RWPE2 (cell line): Measurements from ENCODE around the gene GRK2.

Experiments
- ATAC-seq: fragments of 200-7000 bp; cut with Tn5 transposase; 3 replicates; pipeline ENCODE4 v1.9.1; 2021; ENCODE audit warnings: low read depth
- DNase-seq: peaks from one replicate; pipeline ENCODE4 v3.0.0-alpha.2; 2020; ENCODE audit warnings: low spot score
- H3K27ac ChIP-seq: fragments of 450-650 bp; 2 replicates; pipeline ENCODE4 v1.5.1; 2017; ENCODE audit warnings: mild to moderate bottlenecking; ENCODE audit not compliant: poor library complexity, severe bottlenecking
- H3K27me3 ChIP-seq: fragments of 250-450 bp; sonication (Bioruptor Pico); 2 replicates; pipeline ENCODE4 v1.5.1; 2021; ENCODE audit warnings: mild to moderate bottlenecking, moderate library complexity; ENCODE audit not compliant: insufficient read depth, poor library complexity, severe bottlenecking
- H3K36me3 ChIP-seq: fragments of 250-450 bp; sonication (Bioruptor Pico); 2 replicates; pipeline ENCODE4 v1.5.1; 2020; ENCODE audit warnings: low read depth, mild to moderate bottlenecking, moderate library complexity
- H3K4me1 ChIP-seq: fragments of 250-450 bp; sonication (Bioruptor Pico); 2 replicates; pipeline ENCODE4 v1.5.1; 2021; ENCODE audit warnings: mild to moderate bottlenecking, moderate library complexity; ENCODE audit not compliant: insufficient read depth, poor library complexity, severe bottlenecking
- H3K4me3 ChIP-seq: fragments of 250-450 bp; sonication (Bioruptor Pico); 2 replicates; pipeline ENCODE4 v1.5.1; 2021; ENCODE audit warnings: mild to moderate bottlenecking, moderate library complexity; ENCODE audit not compliant: severe bottlenecking
- H3K9me3 ChIP-seq: fragments of 250-450 bp; sonication (Bioruptor Pico); 2 replicates; pipeline ENCODE4 v1.5.1; 2021; ENCODE audit warnings: mild to moderate bottlenecking, moderate library complexity; ENCODE audit not compliant: severe bottlenecking
- TF ChIP-seq, protein P1 (sequence below): fragments of 450-650 bp; IDR thresholded peaks from one replicate; pipeline ENCODE4 v1.5.1; 2017; ENCODE audit warnings: mild to moderate bottlenecking, moderate library complexity; ENCODE audit not compliant: poor library complexity, severe bottlenecking

The GRK2 gene

DNA sequence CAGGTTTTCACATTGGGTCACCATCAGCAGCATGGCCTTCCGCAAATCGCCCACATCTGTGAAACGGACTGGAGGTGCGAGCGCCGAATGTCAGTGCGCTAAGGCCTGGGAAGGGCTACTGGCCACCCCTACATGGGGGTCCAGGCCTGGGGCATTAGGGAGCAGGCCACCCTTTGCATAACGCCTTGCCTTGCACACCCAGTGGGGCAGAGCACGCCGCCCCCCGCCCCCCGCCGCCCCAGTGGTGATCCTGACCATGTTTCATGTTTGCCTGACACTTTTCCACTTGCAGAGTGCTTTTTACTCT, 2.6 kb downstream of the GRK2 start:
- ATAC-seq (no peak), DNase-seq (no peak)
- peak overlapping the region; percentile 83 for H3K27ac ChIP-seq
- H3K36me3 ChIP-seq: peaks cover 29% of the 10 kb centered on the region
- H3K4me3 ChIP-seq: no peak overlapping the region
- H3K4me1 ChIP-seq: peaks cover 30% of the 10 kb centered on the region
- TF ChIP-seq, protein P1, sequence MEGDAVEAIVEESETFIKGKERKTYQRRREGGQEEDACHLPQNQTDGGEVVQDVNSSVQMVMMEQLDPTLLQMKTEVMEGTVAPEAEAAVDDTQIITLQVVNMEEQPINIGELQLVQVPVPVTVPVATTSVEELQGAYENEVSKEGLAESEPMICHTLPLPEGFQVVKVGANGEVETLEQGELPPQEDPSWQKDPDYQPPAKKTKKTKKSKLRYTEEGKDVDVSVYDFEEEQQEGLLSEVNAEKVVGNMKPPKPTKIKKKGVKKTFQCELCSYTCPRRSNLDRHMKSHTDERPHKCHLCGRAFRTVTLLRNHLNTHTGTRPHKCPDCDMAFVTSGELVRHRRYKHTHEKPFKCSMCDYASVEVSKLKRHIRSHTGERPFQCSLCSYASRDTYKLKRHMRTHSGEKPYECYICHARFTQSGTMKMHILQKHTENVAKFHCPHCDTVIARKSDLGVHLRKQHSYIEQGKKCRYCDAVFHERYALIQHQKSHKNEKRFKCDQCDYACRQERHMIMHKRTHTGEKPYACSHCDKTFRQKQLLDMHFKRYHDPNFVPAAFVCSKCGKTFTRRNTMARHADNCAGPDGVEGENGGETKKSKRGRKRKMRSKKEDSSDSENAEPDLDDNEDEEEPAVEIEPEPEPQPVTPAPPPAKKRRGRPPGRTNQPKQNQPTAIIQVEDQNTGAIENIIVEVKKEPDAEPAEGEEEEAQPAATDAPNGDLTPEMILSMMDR: no peak
- no peaks in the 10 kb centered on the region for H3K9me3 ChIP-seq
- no peaks in the 10 kb centered on the region for H3K27me3 ChIP-seq

GRCh38 chr11:67269401-67270255, 3.4 kb downstream of the GRK2 start:
- Histone ChIP-seq H3K4me1 (peaks cover 29% of the 10 kb centered on the region), H3K27me3 (no peaks in the 10 kb centered on the region), H3K4me3 (no peak overlapping the region), H3K36me3 (peaks cover 30% of the 10 kb centered on the region), H3K9me3 (no peaks in the 10 kb centered on the region), H3K27ac (peak overlapping the region; percentile 83)
- ATAC-seq: no peak
- TF ChIP-seq, protein P1: no peak
- peak; percentile 38 for DNase-seq

DNA sequence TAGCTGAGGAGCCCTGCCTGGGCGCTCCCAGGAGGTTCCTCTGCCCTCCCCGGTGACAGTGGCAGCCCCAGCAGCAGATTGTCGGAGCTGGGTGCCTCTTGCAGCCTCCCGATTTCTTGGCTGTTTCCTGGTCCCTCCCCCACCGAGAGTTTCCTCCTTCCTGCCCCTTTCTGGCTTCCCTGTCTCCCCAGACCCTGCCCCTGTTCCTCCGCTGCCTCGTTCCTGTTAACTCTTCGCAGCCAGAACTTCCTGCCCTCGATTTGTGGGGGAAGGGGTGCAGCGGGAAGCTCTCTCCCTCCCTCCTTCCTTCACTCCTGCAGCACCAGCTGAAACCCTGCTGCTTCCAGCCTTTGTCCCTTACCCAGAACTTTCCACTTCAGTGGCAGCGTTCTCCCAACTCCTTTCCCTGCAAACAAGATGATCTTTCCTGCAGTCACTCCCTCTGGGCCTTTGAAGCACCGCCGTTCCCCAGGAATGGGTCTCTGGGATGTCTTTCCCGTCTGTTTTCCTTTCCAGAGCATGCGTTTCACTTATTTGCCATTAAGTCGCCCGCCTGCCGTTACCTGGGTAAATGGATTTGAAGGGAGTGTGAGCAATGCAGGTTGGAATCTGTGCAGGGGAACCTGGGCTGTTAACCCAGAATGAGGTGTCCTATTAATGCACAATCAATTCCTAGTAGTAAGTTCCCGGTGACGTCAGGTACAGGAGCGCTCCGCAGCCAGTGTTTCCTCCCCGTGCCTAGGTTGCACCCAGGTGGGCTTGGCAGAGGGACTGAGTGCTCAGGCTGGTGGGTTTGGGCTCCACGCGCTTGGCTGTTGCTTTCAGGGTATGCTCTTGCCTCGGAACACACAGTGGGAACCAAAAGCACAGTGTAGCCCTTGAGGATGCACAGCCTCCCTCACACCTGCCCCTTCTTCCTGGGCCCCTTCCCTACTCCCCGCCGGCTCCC, 4.3 kb downstream of the GRK2 start:
- DNase-seq: peak; percentile 52
- peak; percentile 58 for ATAC-seq
- H3K4me3 ChIP-seq: no peak overlapping the region

DNA sequence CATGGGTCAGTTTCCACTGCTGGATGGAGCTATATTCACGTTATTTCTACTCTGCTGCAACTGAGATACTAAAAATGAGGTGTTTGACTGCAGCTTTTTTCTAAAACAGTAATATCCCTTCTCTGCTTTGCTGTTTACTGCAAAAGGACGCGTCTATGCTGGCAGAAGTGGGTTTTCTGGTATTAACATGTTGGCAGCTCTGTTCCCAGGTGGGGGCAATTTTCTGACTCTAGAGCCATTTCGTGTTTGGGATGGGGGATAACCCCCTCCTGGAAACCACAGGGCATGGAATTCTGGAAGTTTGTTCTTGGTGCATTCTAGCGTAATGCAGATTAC, 4.9 kb downstream of the GRK2 start:
- Histone ChIP-seq H3K27ac (peak overlapping the region; percentile 83), H3K27me3 (no peaks in the 10 kb centered on the region), H3K4me1 (peaks cover 25% of the 10 kb centered on the region), H3K36me3 (peaks cover 32% of the 10 kb centered on the region), H3K4me3 (no peak overlapping the region), H3K9me3 (no peaks in the 10 kb centered on the region)
- ATAC-seq (no peak), DNase-seq (no peak)
- TF ChIP-seq, protein P1: no peak

More for the DNA sequence above, 4.3 kb downstream of the GRK2 start:
- no peaks in the 10 kb centered on the region for H3K27me3 ChIP-seq
- TF ChIP-seq, protein P1: no peak
- no peaks in the 10 kb centered on the region for H3K9me3 ChIP-seq
- H3K4me1 ChIP-seq: peaks cover 25% of the 10 kb centered on the region
- peak overlapping the region; percentile 83 for H3K27ac ChIP-seq
- peaks cover 32% of the 10 kb centered on the region for H3K36me3 ChIP-seq
